ENCODE data around the gene SORCS1.

Gene SORCS1

GRCh38 chr10:106636766-106637491 lies 527.6 kb downstream of the SORCS1 start:
- TF ChIP-seq MYC (IDR thresholded peaks at IDR 0.05; ENCODE audit: low read depth, low read length), result no peak
- no peak for TF ChIP-seq CTCF (IDR thresholded peaks at IDR 0.05; ENCODE audit: low read depth, low read length)
- TF ChIP-seq POLR2A (IDR thresholded peaks at IDR 0.05; ENCODE audit: extremely low read depth, insufficient read length), result no peak
- TF ChIP-seq MAX (IDR thresholded peaks at IDR 0.05; ENCODE audit: low read depth, low read length), result no peak
- no peak for DNase-seq (ENCODE audit: low read depth)
- H3K4me3 ChIP-seq (ENCODE audit: low read depth, low read length), result no peak overlapping the region

- TF ChIP-seq MYC (IDR thresholded peaks at IDR 0.05; ENCODE audit: low read depth, low read length) (no peak), CTCF (IDR thresholded peaks at IDR 0.05; ENCODE audit: low read depth, low read length) (no peak), POLR2A (IDR thresholded peaks at IDR 0.05; ENCODE audit: extremely low read depth, insufficient read length) (no peak), MAX (IDR thresholded peaks at IDR 0.05; ENCODE audit: low read depth, low read length) (no peak)
- DNase-seq (ENCODE audit: low read depth), result no peak
These were observed 528.6 kb downstream of the SORCS1 start for GRCh38 chr10:106635947-106636346.

GRCh38 chr10:106631016-106631702 lies 533.3 kb downstream of the SORCS1 start:
- DNase-seq (ENCODE audit: low read depth), result no peak
- no peak overlapping the region for H3K4me3 ChIP-seq (ENCODE audit: low read depth, low read length)
- no peak for TF ChIP-seq POLR2A (IDR thresholded peaks at IDR 0.05; ENCODE audit: extremely low read depth, insufficient read length)

More at GRCh38 chr10:106635947-106636346, 528.6 kb downstream of the SORCS1 start:
- H3K4me3 ChIP-seq (ENCODE audit: low read depth, low read length), result no peak overlapping the region

GRCh38 chr10:106626371-106626770 lies 538.1 kb downstream of the SORCS1 start:
- H3K4me3 ChIP-seq (ENCODE audit: low read depth, low read length), result no peak overlapping the region
- no peak for DNase-seq (ENCODE audit: low read depth)
- TF ChIP-seq MYC (IDR thresholded peaks at IDR 0.05; ENCODE audit: low read depth, low read length) (no peak), MAX (IDR thresholded peaks at IDR 0.05; ENCODE audit: low read depth, low read length) (no peak), CTCF (IDR thresholded peaks at IDR 0.05; ENCODE audit: low read depth, low read length) (no peak), POLR2A (IDR thresholded peaks at IDR 0.05; ENCODE audit: extremely low read depth, insufficient read length) (no peak)

- TF ChIP-seq MYC (IDR thresholded peaks at IDR 0.05; ENCODE audit: low read depth, low read length), result no peak
- TF ChIP-seq CTCF (IDR thresholded peaks at IDR 0.05; ENCODE audit: low read depth, low read length), result no peak
- TF ChIP-seq POLR2A (IDR thresholded peaks at IDR 0.05; ENCODE audit: extremely low read depth, insufficient read length), result no peak
- no peak for TF ChIP-seq MAX (IDR thresholded peaks at IDR 0.05; ENCODE audit: low read depth, low read length)
- DNase-seq (ENCODE audit: low read depth), result no peak
- no peak overlapping the region for H3K4me3 ChIP-seq (ENCODE audit: low read depth, low read length)
These were observed 538.8 kb downstream of the SORCS1 start for GRCh38 chr10:106625751-106626150.

- no peak for DNase-seq (ENCODE audit: low read depth)
- TF ChIP-seq CTCF (IDR thresholded peaks at IDR 0.05; ENCODE audit: low read depth, low read length), result no peak
- TF ChIP-seq MAX (IDR thresholded peaks at IDR 0.05; ENCODE audit: low read depth, low read length), result no peak
- no peak for TF ChIP-seq POLR2A (IDR thresholded peaks at IDR 0.05; ENCODE audit: extremely low read depth, insufficient read length)
- no peak for TF ChIP-seq MYC (IDR thresholded peaks at IDR 0.05; ENCODE audit: low read depth, low read length)
These were observed 545.2 kb downstream of the SORCS1 start for GRCh38 chr10:106619346-106619745.

More at GRCh38 chr10:106619346-106619745, 545.2 kb downstream of the SORCS1 start:
- H3K4me3 ChIP-seq (ENCODE audit: low read depth, low read length), result no peak overlapping the region

Data from NB4 (cell line).